HL-60 (cell line): ENCODE data around the gene ELMO1.

Experiments used
- DNase-seq, 2 experiments: peaks; one replicate each; pipeline ENCODE4 v3.0.0-alpha.2; 2010 to 2020; ENCODE audit warnings: low read depth in 1 of 2, low spot score in 1 of 2
- H3K27ac ChIP-seq: fragments of 250-450 bp; sonication (Bioruptor Pico); replicated peaks from 2 replicates; pipeline ENCODE4 v1.5.1; 2020; ENCODE audit warnings: mild to moderate bottlenecking, moderate library complexity
- H3K27me3 ChIP-seq: fragments of 250-450 bp; sonication (Bioruptor Pico); 2 replicates; pipeline ENCODE4 v1.5.1; 2021; ENCODE audit warnings: mild to moderate bottlenecking, moderate library complexity; ENCODE audit not compliant: insufficient read depth, poor library complexity, severe bottlenecking
- H3K4me3 ChIP-seq: replicated peaks from 2 replicates; pipeline ENCODE4 v1.5.1; 2011; ENCODE audit warnings: mild to moderate bottlenecking, control low read depth, low read length; ENCODE audit not compliant: insufficient read depth
- CTCF ChIP-seq: IDR thresholded peaks from one replicate; pipeline ENCODE4 v1.5.1; 2011; ENCODE audit warnings: low read length, control low read depth, inconsistent platforms; ENCODE audit not compliant: insufficient read depth
- GABPA ChIP-seq: IDR thresholded peaks from 2 replicates; pipeline ENCODE4 v1.6.1; 2012; ENCODE audit warnings: low read depth
- POLR2AphosphoS5 ChIP-seq: IDR thresholded peaks from 2 replicates; pipeline ENCODE4 v1.6.1; 2012; ENCODE audit warnings: low read depth
- SPI1 ChIP-seq: IDR thresholded peaks from 2 replicates; pipeline ENCODE4 v1.6.1; 2012; ENCODE audit warnings: low read depth, mild to moderate bottlenecking, borderline replicate concordance
- TF ChIP-seq, protein P1 (sequence below): IDR thresholded peaks from 2 replicates; pipeline ENCODE4 v1.6.1; 2012; ENCODE audit warnings: low read depth; ENCODE audit not compliant: insufficient replicate concordance

The ELMO1 gene

GRCh38 chr7:37399876-37400421 lies 48.7 kb downstream of the ELMO1 start:
- Histone ChIP-seq H3K27me3 (no peaks in the 10 kb centered on the region), H3K27ac (no peak overlapping the region), H3K4me3 (no peak overlapping the region)
- TF ChIP-seq SPI1 (no peak), GABPA (no peak), CTCF (no peak), POLR2AphosphoS5 (no peak)
- TF ChIP-seq, protein P1, sequence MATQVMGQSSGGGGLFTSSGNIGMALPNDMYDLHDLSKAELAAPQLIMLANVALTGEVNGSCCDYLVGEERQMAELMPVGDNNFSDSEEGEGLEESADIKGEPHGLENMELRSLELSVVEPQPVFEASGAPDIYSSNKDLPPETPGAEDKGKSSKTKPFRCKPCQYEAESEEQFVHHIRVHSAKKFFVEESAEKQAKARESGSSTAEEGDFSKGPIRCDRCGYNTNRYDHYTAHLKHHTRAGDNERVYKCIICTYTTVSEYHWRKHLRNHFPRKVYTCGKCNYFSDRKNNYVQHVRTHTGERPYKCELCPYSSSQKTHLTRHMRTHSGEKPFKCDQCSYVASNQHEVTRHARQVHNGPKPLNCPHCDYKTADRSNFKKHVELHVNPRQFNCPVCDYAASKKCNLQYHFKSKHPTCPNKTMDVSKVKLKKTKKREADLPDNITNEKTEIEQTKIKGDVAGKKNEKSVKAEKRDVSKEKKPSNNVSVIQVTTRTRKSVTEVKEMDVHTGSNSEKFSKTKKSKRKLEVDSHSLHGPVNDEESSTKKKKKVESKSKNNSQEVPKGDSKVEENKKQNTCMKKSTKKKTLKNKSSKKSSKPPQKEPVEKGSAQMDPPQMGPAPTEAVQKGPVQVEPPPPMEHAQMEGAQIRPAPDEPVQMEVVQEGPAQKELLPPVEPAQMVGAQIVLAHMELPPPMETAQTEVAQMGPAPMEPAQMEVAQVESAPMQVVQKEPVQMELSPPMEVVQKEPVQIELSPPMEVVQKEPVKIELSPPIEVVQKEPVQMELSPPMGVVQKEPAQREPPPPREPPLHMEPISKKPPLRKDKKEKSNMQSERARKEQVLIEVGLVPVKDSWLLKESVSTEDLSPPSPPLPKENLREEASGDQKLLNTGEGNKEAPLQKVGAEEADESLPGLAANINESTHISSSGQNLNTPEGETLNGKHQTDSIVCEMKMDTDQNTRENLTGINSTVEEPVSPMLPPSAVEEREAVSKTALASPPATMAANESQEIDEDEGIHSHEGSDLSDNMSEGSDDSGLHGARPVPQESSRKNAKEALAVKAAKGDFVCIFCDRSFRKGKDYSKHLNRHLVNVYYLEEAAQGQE: no peak
- DNase-seq: no peak

GRCh38 chr7:37398403-37398802 lies 50.3 kb downstream of the ELMO1 start:
- Histone ChIP-seq H3K4me3 (no peak overlapping the region), H3K27ac (no peak overlapping the region), H3K27me3 (no peaks in the 10 kb centered on the region)
- TF ChIP-seq, protein P1: no peak
- TF ChIP-seq CTCF: no peak
- no peak for DNase-seq

DNA sequence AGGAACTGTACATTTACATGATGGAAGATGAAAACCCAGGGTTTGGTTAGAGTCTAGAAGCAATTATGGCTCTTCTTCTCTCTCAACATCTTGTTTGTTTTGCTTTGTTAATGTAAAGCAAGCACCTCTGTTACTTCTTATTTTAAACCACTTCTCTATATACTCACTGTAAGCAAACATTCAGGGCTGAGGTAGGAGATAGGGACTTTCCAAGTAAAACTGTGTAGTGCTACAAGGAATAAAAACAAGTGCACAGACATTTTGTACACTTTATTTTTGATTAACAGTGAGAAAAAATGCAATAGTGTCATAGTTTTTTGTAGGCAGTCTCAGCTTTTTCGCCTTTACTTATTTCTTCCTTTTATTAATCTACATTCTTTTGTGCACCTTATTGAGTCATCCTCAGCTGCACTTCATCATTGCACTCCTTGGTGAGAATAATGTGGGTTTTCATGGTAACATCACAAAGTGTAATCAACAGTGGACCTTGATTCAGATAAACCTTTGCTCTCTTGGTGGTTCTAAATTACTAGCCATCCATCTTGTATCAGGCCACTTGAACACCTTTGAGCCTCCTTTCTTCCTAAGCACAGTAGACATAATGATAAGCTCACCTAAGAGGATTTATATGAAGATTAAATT lies 52.9 kb downstream of the ELMO1 start:
- Histone ChIP-seq H3K27ac (no peak overlapping the region), H3K4me3 (no peak overlapping the region), H3K27me3 (no peaks in the 10 kb centered on the region)
- TF ChIP-seq POLR2AphosphoS5 (no peak), CTCF (no peak)
- TF ChIP-seq, protein P1: no peak
- no peak for DNase-seq
